Measurements from ENCODE around the gene PPCDC. TPM values are rescaled to one million over a fixed set of nuclear protein-coding genes. Genes with fewer than 3 reads are reported as not detected.
A peak's percentile ranks its signal among the peaks of the same experiment; 100 is the strongest.

The PPCDC gene
- total RNA-seq, 2 experiments from 2014 or later: 17.5 to 18.0 TPM

DNA sequence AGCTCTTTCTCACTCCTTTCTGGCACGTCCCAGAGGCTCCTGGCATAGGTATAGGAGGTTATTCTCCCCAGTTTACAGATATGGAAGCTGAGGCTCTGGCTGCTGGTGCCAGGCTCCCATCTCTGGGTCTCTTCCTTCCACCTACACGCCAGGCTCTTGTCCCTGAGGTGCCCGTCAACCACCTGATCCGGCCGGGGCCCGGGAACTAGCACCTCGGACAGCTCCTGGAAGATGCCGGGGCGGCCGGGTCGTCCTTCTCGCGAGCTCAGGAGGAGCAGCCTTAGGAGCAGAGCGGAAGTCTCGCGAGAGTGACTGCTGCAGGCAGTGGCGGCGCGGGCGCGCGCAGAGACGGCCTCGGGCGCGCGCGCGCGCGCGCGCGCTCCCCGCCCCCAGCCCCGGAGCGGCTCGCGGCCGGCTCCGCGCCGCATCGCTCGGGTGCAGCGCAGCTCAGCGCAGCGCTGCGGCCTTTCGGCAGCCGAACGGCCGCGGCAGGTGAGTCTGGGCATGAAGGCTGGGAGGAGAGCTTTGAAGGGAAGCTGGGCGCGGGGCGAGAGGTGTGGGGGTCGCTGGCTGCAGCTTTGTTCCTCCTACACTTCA is 28.1 kb upstream of the PPCDC start, which contains the start of gene SCAMP5:
Gene SCAMP5 (plus strand): TSS at position 382 of the 597 bp plus-strand sequence. CDS start 16,277 bp downstream, outside the sequence.
- peak; percentile 95 for DNase-seq
- Mint-ChIP-seq H3K27ac (no peak within 1 kb of the TSS), H3K9me3 (no peaks in the 10 kb centered on the region), H3K36me3 (ENCODE audit: low read depth) (no peaks in the 10 kb centered on the region), H3K4me3 (peak within 1 kb of the TSS; percentile 65), H3K4me1 (ENCODE audit: low read depth) (peaks cover 15% of the 10 kb centered on the region), H3K27me3 (ENCODE audit: low read depth) (peaks cover 33% of the 10 kb centered on the region)
- intact Hi-C loops (cut with micrococcal nuclease): loop anchor here (1.0 to 5.0 kb wide), 2 partner anchors 39 to 168 kb away; partner anchors contain the start of genes CPLX3 and RPP25
- CTCF ChIA-PET: no interaction called here

DNA sequence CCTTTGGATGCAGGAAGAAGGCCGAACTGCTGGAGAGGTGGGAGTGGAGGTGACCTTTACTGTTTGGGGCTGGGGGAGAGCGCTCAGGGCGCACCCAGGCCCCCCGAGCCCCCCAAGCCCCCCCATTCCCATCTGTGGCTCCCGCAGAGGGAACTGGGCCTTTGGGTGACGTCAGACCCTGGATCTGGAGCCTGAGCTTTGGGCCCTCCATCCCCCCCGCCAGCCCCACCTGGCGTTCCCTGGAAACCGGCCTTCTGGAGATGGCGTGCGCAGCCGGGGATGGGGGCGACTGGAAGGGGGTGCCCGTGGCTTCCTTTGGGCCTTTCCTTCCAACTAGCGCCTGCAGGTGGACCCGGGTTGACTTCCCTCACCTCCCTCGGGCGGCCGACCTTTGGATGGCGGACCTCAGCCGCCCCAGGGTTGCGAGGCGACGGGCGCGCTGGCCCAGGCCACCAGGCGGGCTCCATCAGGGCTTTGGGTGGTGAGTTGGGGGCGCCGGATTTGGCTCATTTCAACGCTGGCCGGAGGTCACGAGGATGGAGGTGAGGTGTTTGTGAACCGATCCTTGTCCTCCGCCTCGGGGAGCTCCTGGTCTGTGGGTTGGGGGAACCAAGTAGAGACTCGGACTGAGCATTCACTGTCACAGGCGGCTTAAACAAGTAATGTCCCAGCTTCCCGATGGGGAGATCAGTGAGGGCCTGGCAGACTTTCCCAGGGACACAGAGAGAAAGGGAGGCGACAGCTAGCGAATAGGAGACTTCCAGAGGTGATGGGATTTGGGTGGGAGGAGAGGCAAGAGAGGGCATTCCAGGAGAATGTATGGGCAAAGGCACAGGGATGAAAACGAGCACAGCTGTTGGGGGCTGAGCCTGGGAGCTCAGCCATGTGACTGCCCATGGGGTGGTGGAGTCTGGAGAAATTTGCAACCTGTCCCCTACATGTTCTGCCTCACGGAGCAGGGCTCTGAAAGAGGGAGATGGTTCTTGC is 27.3 kb upstream of the PPCDC start:
- H3K36me3 Mint-ChIP-seq (ENCODE audit: low read depth): no peaks in the 10 kb centered on the region
- H3K4me1 Mint-ChIP-seq (ENCODE audit: low read depth): peaks cover 12% of the 10 kb centered on the region
- DNase-seq: no peak
- H3K9me3 Mint-ChIP-seq: no peaks in the 10 kb centered on the region
- intact Hi-C loops (cut with micrococcal nuclease): loop anchor here (1.0 to 5.0 kb wide), 2 partner anchors 40 to 169 kb away; partner anchors contain the start of genes CPLX3 and RPP25
- peak overlapping the region; percentile 65 for H3K4me3 Mint-ChIP-seq
- peaks cover 33% of the 10 kb centered on the region for H3K27me3 Mint-ChIP-seq (ENCODE audit: low read depth)
- no peak overlapping the region for H3K27ac Mint-ChIP-seq
- CTCF ChIA-PET: no interaction called here

DNA sequence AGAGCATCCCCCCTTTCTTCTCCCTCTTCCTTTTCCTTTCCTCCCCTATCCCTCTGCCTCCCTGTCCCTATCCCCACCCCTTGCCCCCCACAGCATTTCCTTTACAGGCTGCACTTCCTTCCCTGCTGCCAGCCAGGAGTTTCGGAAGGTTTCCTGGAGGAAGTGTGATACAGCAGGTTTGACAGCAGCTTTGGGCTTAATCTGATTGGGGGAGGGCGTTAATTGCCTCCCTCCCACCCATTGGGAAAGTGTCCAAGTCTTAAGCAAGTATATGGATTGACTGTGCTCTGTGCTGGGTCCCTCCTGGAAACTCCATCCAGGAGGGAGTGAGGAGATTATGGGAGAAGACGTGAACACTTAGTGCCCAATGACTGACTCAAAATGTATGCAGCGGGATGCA is 26.2 kb upstream of the PPCDC start:
- intact Hi-C loops (cut with micrococcal nuclease): loop anchor here (5.0 kb wide), 1 partner anchor 170 kb away; the partner anchor contains the start of gene CPLX3
- peaks cover 12% of the 10 kb centered on the region for H3K4me1 Mint-ChIP-seq (ENCODE audit: low read depth)
- H3K27ac Mint-ChIP-seq: no peak overlapping the region
- CTCF ChIA-PET: no interaction called here
- peaks cover 33% of the 10 kb centered on the region for H3K27me3 Mint-ChIP-seq (ENCODE audit: low read depth)
- no peak for DNase-seq
- no peaks in the 10 kb centered on the region for H3K9me3 Mint-ChIP-seq
- H3K4me3 Mint-ChIP-seq: no peak overlapping the region
- H3K36me3 Mint-ChIP-seq (ENCODE audit: low read depth): no peaks in the 10 kb centered on the region

DNA sequence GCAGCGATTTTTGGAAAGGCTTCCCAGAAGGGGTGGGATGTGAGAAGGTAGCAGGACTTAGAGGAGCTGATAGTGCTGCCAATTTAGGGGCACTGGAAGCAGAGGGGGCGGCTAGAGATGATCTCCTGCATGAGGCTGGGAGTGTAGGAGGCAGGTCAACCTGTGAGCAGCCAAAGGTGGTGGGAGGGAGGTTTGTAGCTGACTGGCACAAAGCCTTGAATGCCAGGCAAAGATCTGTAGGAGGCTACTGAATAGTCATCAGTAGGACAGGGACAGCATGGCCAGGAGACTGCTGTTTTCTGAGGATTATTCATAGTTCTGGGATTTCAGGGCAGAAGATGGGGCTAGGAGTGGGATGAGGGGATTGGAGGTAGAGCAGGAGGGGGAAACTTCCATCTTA is 25.8 kb upstream of the PPCDC start:
- no peak overlapping the region for H3K27ac Mint-ChIP-seq
- H3K4me3 Mint-ChIP-seq: no peak overlapping the region
- DNase-seq: no peak
- H3K27me3 Mint-ChIP-seq (ENCODE audit: low read depth): peaks cover 36% of the 10 kb centered on the region
- H3K4me1 Mint-ChIP-seq (ENCODE audit: low read depth): peaks cover 12% of the 10 kb centered on the region
- H3K36me3 Mint-ChIP-seq (ENCODE audit: low read depth): no peaks in the 10 kb centered on the region
- no peaks in the 10 kb centered on the region for H3K9me3 Mint-ChIP-seq
- CTCF ChIA-PET: no interaction called here
- intact Hi-C loops (cut with micrococcal nuclease): loop anchor here (5.0 kb wide), 1 partner anchor 170 kb away; the partner anchor contains the start of gene CPLX3

DNA sequence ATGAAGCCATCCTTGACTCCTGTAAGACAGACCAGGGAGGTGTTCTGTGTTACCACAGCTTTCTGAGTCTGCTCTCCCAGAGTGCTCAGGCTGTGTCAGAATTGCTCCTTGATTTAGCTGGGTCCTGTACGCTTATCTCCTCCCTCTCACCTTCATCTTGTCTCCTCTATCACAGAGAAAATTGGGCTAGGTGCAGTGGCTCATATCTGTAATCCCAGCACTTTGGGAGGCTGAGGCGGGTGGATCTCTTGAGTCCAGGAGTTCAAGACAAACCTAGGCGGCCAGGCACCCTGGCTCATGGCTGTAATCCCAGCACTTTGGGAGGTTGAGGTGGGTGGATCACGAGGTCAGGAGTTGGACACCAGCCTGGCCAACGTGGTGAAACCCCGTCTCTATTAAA is 22.1 kb upstream of the PPCDC start:
- DNase-seq: no peak
- Mint-ChIP-seq H3K9me3 (no peaks in the 10 kb centered on the region), H3K4me3 (no peak overlapping the region), H3K36me3 (ENCODE audit: low read depth) (no peaks in the 10 kb centered on the region), H3K27me3 (ENCODE audit: low read depth) (peaks cover 25% of the 10 kb centered on the region), H3K27ac (no peak overlapping the region), H3K4me1 (ENCODE audit: low read depth) (peaks cover 3% of the 10 kb centered on the region)
- intact Hi-C loops (cut with micrococcal nuclease): no loop called here
- CTCF ChIA-PET: no interaction called here

DNA sequence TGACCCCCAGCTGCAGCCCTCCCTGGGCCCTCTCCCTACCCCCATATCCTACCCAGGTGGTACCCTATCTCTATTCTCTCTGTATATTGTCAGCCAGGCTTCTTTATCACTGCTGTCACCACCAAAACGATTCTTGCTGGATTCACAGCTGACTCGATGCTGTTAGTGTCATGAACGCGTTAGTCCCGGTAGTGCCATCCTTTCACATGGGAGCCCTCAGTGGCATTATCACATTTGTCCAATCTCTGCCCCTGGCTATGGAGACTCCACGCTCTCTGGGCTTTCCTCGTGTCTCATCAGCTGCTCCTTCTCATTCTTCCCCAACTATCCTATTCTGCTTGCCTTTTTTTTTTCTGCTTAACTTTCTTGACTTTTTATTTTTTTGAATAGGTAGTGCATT is 21.0 kb upstream of the PPCDC start:
- H3K4me1 Mint-ChIP-seq (ENCODE audit: low read depth): no peaks in the 10 kb centered on the region

DNA sequence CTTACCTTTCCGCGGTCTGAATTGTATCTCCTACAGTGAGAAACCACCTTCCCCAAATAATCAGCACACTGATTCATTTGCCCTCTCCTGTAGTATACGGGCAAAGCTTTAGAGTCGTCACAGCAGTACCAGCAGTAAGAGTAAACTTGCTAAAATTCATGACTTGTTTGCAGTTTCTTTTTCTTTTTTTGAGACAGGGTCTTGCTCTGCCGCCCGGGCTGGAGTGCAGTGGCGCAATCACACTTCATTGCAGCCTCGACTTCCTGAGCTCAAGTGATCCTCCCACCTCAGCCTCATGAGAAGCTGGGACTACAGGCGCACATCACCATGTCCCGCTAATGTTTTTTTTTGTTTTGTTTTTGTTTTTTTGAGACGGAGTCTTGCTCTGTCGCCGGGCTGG is 16.2 kb upstream of the PPCDC start:
- H3K27me3 Mint-ChIP-seq (ENCODE audit: low read depth): peaks cover 2% of the 10 kb centered on the region
- no peaks in the 10 kb centered on the region for H3K36me3 Mint-ChIP-seq (ENCODE audit: low read depth)
- no peaks in the 10 kb centered on the region for H3K9me3 Mint-ChIP-seq
- H3K4me1 Mint-ChIP-seq (ENCODE audit: low read depth): peaks cover 7% of the 10 kb centered on the region
- intact Hi-C loops (cut with micrococcal nuclease): no loop called here
- no peak overlapping the region for H3K4me3 Mint-ChIP-seq
- no peak overlapping the region for H3K27ac Mint-ChIP-seq
- CTCF ChIA-PET: no interaction called here
- DNase-seq: no peak

More for the DNA sequence above, 21.0 kb upstream of the PPCDC start:
- H3K27me3 Mint-ChIP-seq (ENCODE audit: low read depth): peaks cover 16% of the 10 kb centered on the region
- H3K27ac Mint-ChIP-seq: no peak overlapping the region
- CTCF ChIA-PET: no interaction called here
- H3K9me3 Mint-ChIP-seq: no peaks in the 10 kb centered on the region
- H3K4me3 Mint-ChIP-seq: no peak overlapping the region
- H3K36me3 Mint-ChIP-seq (ENCODE audit: low read depth): no peaks in the 10 kb centered on the region
- no peak for DNase-seq
- intact Hi-C loops (cut with micrococcal nuclease): no loop called here

DNA sequence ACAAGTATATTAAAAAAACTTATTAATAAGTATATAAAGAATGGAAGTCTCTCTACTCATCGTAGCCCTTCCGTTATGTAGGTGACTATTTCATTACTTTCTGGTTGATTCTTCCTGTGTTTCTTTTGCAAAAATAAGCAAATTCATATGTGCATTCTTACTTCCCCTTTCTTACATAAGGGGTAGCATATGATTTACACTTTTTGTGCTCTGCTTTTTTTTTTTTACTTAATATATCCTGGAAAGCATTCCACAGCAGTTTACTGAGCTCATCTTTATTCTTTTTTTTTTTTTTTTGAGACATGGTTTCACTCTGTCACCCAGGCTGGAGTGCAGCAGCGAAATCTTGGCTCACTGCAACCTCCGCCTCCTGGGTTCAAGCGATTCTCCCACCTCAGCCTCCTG is 15.2 kb upstream of the PPCDC start:
- CTCF ChIA-PET: no interaction called here
- peaks cover 7% of the 10 kb centered on the region for H3K4me1 Mint-ChIP-seq (ENCODE audit: low read depth)
- H3K9me3 Mint-ChIP-seq: no peaks in the 10 kb centered on the region
- H3K27me3 Mint-ChIP-seq (ENCODE audit: low read depth): no peaks in the 10 kb centered on the region
- intact Hi-C loops (cut with micrococcal nuclease): no loop called here
- H3K36me3 Mint-ChIP-seq (ENCODE audit: low read depth): no peaks in the 10 kb centered on the region
- DNase-seq: no peak
- H3K4me3 Mint-ChIP-seq: no peak overlapping the region
- H3K27ac Mint-ChIP-seq: no peak overlapping the region

DNA sequence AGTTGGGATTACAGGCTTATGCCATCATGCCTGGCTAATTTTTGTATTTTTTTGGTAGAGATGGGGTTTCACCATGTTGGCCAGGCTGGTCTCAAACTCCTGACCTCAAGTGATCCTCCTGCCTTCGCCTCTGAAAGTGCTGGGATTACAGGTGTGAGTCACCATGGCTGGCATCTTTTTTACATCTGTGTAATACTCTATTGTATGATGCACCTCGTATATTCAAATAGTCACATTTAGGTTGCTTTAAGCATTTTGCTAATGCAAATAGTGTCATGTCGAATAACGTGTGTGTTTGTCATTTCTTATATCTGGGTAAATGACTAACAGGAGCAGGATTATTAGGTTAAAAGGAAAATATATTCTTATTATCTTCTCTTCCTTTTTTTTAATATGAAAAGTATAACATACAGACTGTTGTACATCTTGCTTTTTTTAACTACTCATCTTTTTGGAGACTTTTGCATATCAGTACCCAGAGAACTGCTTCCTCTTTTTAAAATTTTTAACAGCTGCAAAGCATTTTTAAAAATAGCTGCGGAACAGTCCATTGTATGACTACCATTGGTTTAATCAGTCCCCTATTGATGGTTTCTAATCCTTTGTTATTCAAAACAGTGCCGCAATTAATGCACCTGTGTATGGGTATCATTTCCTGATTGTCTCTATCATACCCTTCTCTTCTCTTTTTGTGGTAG is 14.6 kb upstream of the PPCDC start:
- Mint-ChIP-seq H3K36me3 (ENCODE audit: low read depth) (no peaks in the 10 kb centered on the region), H3K4me3 (no peak overlapping the region), H3K9me3 (no peaks in the 10 kb centered on the region), H3K27me3 (ENCODE audit: low read depth) (no peaks in the 10 kb centered on the region), H3K27ac (no peak overlapping the region), H3K4me1 (ENCODE audit: low read depth) (peaks cover 7% of the 10 kb centered on the region)
- CTCF ChIA-PET: no interaction called here
- no peak for DNase-seq
- intact Hi-C loops (cut with micrococcal nuclease): no loop called here

DNA sequence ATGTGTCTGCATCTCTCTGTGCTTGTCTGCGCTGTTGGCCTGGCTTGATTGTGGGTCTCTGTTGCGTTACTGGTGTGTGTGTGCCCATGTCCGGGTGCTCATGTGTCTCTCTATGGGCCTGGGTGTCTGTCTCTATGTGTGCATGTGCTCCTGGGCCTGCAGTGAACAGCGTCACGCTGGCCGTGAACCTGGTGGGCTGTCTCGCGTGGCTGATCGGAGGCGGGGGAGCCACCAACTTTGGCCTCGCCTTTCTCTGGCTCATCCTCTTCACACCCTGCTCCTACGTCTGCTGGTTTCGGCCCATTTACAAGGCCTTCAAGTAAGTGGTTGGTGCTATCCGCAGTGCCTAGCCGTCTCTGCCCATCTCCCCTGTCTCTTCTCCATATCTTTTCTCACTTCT is 7.0 kb upstream of the PPCDC start:
- no peaks in the 10 kb centered on the region for H3K9me3 Mint-ChIP-seq
- no peaks in the 10 kb centered on the region for H3K27me3 Mint-ChIP-seq (ENCODE audit: low read depth)
- CTCF ChIA-PET: no interaction called here
- H3K36me3 Mint-ChIP-seq (ENCODE audit: low read depth): no peaks in the 10 kb centered on the region
- H3K27ac Mint-ChIP-seq: no peak overlapping the region
- H3K4me1 Mint-ChIP-seq (ENCODE audit: low read depth): no peaks in the 10 kb centered on the region
- H3K4me3 Mint-ChIP-seq: no peak overlapping the region
- no peak for DNase-seq
- intact Hi-C loops (cut with micrococcal nuclease): no loop called here

DNA sequence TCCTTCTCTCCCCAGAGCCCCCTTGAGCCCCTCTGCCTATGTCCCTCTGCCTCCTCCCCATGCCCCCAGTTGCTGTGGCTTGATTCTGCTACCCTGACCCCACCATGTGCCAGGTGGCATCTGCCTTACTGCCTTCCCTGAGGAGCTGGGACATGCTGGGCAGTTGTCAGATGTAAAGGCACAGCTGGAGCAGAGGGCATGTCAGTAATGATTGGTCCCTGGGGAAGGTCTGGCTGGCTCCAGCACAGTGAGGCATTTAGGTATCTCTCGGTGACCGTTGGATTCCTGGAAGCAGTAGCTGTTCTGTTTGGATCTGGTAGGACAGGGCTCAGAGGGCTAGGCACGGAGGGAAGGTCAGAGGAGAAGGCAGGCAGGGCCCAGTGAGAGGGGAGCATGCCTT is 3.5 kb upstream of the PPCDC start:
- intact Hi-C loops (cut with micrococcal nuclease): loop anchor here (5.0 kb wide), 1 partner anchor 473 kb away; no protein-coding TSS in a partner anchor
- DNase-seq: no peak
- Mint-ChIP-seq H3K36me3 (ENCODE audit: low read depth) (peaks cover 3% of the 10 kb centered on the region), H3K27ac (no peak overlapping the region), H3K4me1 (ENCODE audit: low read depth) (peaks cover 10% of the 10 kb centered on the region), H3K27me3 (ENCODE audit: low read depth) (no peaks in the 10 kb centered on the region), H3K9me3 (no peaks in the 10 kb centered on the region), H3K4me3 (no peak overlapping the region)
- CTCF ChIA-PET: no interaction called here

DNA sequence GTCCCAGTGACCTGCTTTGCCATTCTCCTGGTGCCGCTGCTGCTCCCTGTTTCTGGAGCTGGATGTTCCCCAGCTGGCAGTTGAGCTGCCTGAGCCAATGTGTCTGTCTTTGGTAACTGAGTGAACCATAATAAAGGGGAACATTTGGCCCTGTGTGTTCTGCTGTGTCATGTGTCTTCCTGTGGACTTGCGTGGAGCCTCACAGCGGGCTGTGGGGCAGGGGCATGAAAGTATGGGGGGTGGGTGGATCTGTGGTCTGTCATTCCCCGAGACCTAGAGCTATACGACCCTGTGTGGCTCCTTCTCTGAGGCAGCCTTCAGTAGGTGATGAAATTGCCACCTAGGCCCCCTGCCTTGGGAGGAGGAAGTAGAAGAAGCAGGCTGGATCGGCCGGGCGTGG is 2.0 kb upstream of the PPCDC start:
- Mint-ChIP-seq H3K36me3 (ENCODE audit: low read depth) (peaks cover 3% of the 10 kb centered on the region), H3K4me1 (ENCODE audit: low read depth) (peaks cover 16% of the 10 kb centered on the region), H3K27ac (no peak overlapping the region), H3K4me3 (no peak overlapping the region), H3K27me3 (ENCODE audit: low read depth) (no peaks in the 10 kb centered on the region), H3K9me3 (no peaks in the 10 kb centered on the region)
- CTCF ChIA-PET: no interaction called here
- intact Hi-C loops (cut with micrococcal nuclease): loop anchor here (5.0 kb wide), 1 partner anchor 474 kb away; no protein-coding TSS in a partner anchor
- no peak for DNase-seq
